B cell (primary cell): ENCODE data around the gene LGI4.

Experiments
- CTCF ChIP-seq: fragments of 200-600 bp; IDR thresholded peaks from one replicate; pipeline ENCODE4 v1.8.0; 2022; ENCODE audit warnings: antibody characterized with exemption, mild to moderate bottlenecking
- EZH2 ChIP-seq: IDR thresholded peaks from 2 replicates; pipeline ENCODE4 v1.6.1; 2012; ENCODE audit warnings: borderline replicate concordance, low read depth, mild to moderate bottlenecking, moderate library complexity, low read length; ENCODE audit not compliant: insufficient read depth, poor library complexity, severe bottlenecking

GRCh38 chr19:35119091-35119490 lies 15.8 kb downstream of the LGI4 start:
- TF ChIP-seq CTCF: no peak
- no peak for TF ChIP-seq EZH2
